HepG2 (cell line): ENCODE data around the gene INSIG2. TPM values are rescaled to one million over a fixed set of nuclear protein-coding genes. Genes with fewer than 3 reads are reported as not detected.

Source experiments
- ARNT2 ChIP-seq: sonication (generic); formaldehyde crosslinking; IDR thresholded peaks from 2 replicates; pipeline ENCODE4 v1.8.0; 2022; ENCODE audit warnings: mild to moderate bottlenecking, low read depth, missing genetic modification reagents, moderate library complexity
- DRAP1 ChIP-seq: IDR thresholded peaks from 2 replicates; pipeline ENCODE4 v1.6.1; 2016; ENCODE audit warnings: missing genetic modification reagents, missing compliant biosample characterization
- EP300 ChIP-seq, 3 experiments: sonication (generic) in 1 of 3; formaldehyde crosslinking in 1 of 3; IDR thresholded peaks; 2 replicates each; pipeline versions ENCODE4 v1.5.1 to v1.6.1; 2011 to 2020; ENCODE audit warnings: low read depth in 2 of 3, low read length in 2 of 3, borderline replicate concordance in 1 of 3, improper control_type of control experiment in 1 of 3, mild to moderate bottlenecking in 1 of 3, missing genetic modification reagents in 1 of 3, moderate library complexity in 1 of 3
- ETV6 ChIP-seq: sonication (generic); formaldehyde crosslinking; conservative IDR thresholded peaks from 2 replicates; pipeline ENCODE4 v1.4.0; 2020; ENCODE audit warnings: missing genetic modification reagents
- MNT ChIP-seq: fragments of 450-650 bp; IDR thresholded peaks from 2 replicates; pipeline ENCODE4 v1.6.1; 2016
- MXI1 ChIP-seq: IDR thresholded peaks from 3 replicates; pipeline ENCODE4 v1.6.1; 2012; ENCODE audit warnings: low read depth, low read length, inconsistent platforms, borderline replicate concordance
- PAX8 ChIP-seq: sonication (generic); formaldehyde crosslinking; IDR thresholded peaks from 2 replicates; pipeline ENCODE4 v1.8.0; 2022; ENCODE audit warnings: mild to moderate bottlenecking, missing genetic modification reagents, borderline replicate concordance
- RARG ChIP-seq: sonication (generic); formaldehyde crosslinking; IDR thresholded peaks from 2 replicates; pipeline ENCODE4 v1.4.0; 2020; ENCODE audit warnings: low read depth, mild to moderate bottlenecking, missing genetic modification reagents
- RBM22 ChIP-seq: fragments of 200-400 bp; formaldehyde crosslinking; optimal IDR thresholded peaks from 2 replicates; pipeline ENCODE3; 2017; ENCODE audit warnings: mild to moderate bottlenecking, low read length, moderate library complexity
- SAP130 ChIP-seq: IDR thresholded peaks from 2 replicates; pipeline ENCODE4 v1.6.1; 2016; ENCODE audit warnings: low read depth
- SOX13 ChIP-seq, 3 experiments: fragments of 450-650 bp in 1 of 3; sonication (generic) in 1 of 3; formaldehyde crosslinking in 1 of 3; IDR thresholded peaks in 2 of 3; conservative IDR thresholded peaks in 1 of 3; 2 replicates each; pipeline versions ENCODE4 v1.5.0 to v1.6.1; 2016 to 2020; ENCODE audit warnings: antibody characterized with exemption in 1 of 3, mild to moderate bottlenecking in 1 of 3, missing compliant biosample characterization in 1 of 3, missing genetic modification reagents in 1 of 3, moderate library complexity in 1 of 3
- SOX5 ChIP-seq: IDR thresholded peaks from 2 replicates; pipeline ENCODE4 v1.6.1; 2016; ENCODE audit warnings: borderline replicate concordance
- SUZ12 ChIP-seq: fragments of 150-350 bp; IDR thresholded peaks from 2 replicates; pipeline ENCODE4 v1.6.1; 2014; ENCODE audit warnings: low read depth, low read length
- TBX2 ChIP-seq: sonication (generic); formaldehyde crosslinking; IDR thresholded peaks from 2 replicates; pipeline ENCODE4 v1.5.0; 2020; ENCODE audit warnings: missing genetic modification reagents, mild to moderate bottlenecking, borderline replicate concordance
- ZBTB1 ChIP-seq: sonication (generic); formaldehyde crosslinking; IDR thresholded peaks from 2 replicates; pipeline ENCODE4 v1.4.0; 2020; ENCODE audit warnings: missing genetic modification reagents, borderline replicate concordance
- ZNF276 ChIP-seq: sonication (generic); formaldehyde crosslinking; IDR thresholded peaks from 2 replicates; pipeline ENCODE4 v1.4.0; 2020; ENCODE audit warnings: mild to moderate bottlenecking, low read depth, missing genetic modification reagents
- ZNF337 ChIP-seq: sonication (generic); formaldehyde crosslinking; IDR thresholded peaks from 2 replicates; pipeline ENCODE4 v1.5.1; 2020; ENCODE audit warnings: missing genetic modification reagents, low read depth, mild to moderate bottlenecking, borderline replicate concordance
- ZNF563 ChIP-seq: sonication (generic); formaldehyde crosslinking; IDR thresholded peaks from 2 replicates; pipeline ENCODE4 v1.8.0; 2022; ENCODE audit warnings: mild to moderate bottlenecking, moderate library complexity, missing genetic modification reagents
- ZNF800 ChIP-seq: sonication (generic); formaldehyde crosslinking; IDR thresholded peaks from 2 replicates; pipeline ENCODE4 v1.4.0; 2020; ENCODE audit warnings: missing genetic modification reagents
- ZNF841 ChIP-seq: sonication (generic); formaldehyde crosslinking; IDR thresholded peaks from 2 replicates; pipeline ENCODE4 v1.8.1; 2023; ENCODE audit warnings: missing genetic modification reagents, borderline replicate concordance
- ZSCAN20 ChIP-seq: sonication (generic); formaldehyde crosslinking; IDR thresholded peaks from 2 replicates; pipeline ENCODE4 v1.4.0; 2020; ENCODE audit warnings: missing genetic modification reagents, mild to moderate bottlenecking, borderline replicate concordance
- polyA plus RNA-seq, 8 experiments: library from polyadenylated mRNA; depleted of rRNA in 3 of 8; stranded (reverse) in 7 of 8; unstranded in 1 of 8; fragments of >200 nt; fragmentation: Illumina TruSeq in 4 of 8; extraction: Trizol in 4 of 8; gene quantifications; 2 replicates each; pipeline versions ENCODE4 v1.2.1 to v1.2.3, GENCODE V29; 2011 to 2016; ENCODE audit warnings: low read depth in 4 of 8, missing spikeins in 1 of 8, mixed read lengths in 1 of 8; ENCODE audit not compliant: insufficient read depth in 1 of 8
- total RNA-seq, 5 experiments: library from RNA; depleted of rRNA; stranded (reverse); fragments of >200 nt; fragmentation: Illumina TruSeq; extraction: Trizol; gene quantifications; 2 replicates each; pipeline ENCODE4 v1.2.3, GENCODE V29; 2016; ENCODE audit warnings: low read depth in 1 of 5
- TF ChIP-seq, protein P1 (sequence below): sonication (generic); formaldehyde crosslinking; IDR thresholded peaks from 2 replicates; pipeline ENCODE4 v1.8.1; 2023; ENCODE audit warnings: mild to moderate bottlenecking, inconsistent platforms, moderate library complexity, missing genetic modification reagents, borderline replicate concordance

Gene INSIG2
- total and polyA plus RNA-seq, 2 of the 13 experiments (the other 11 are each of a cell fraction or from before 2014, with no cell fraction given) = 73.5 to 481 TPM

DNA sequence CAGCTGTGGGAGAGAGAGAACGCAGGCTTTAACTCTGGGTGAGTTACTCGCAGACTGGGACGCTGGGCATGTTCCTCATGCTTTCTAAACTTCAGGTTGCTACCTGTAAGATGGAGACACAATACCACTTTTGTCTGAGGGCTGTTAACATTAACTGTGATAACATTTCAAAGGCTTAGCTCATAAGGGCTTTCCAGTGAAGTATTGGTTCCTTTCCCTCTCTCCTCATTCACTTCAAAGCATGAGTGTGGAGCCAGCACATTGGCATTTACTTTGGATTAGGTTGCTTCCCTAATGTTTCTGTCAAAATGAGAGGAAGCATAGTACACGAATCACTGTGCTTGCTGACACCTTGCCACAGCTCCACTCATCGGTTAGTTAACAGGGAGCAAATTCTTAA is 30.2 kb downstream of the INSIG2 start (continued):
- TF ChIP-seq SOX13 (IDR thresholded peaks at IDR 0.05) = no peak
- TF ChIP-seq SOX13 (CRISPR knock-in tag; conservative IDR thresholded peaks at IDR 0.05 in 1 of 2, IDR thresholded peaks at IDR 0.05 in 1 of 2) = peak in 1 of 2 experiments; percentile 62; a peak in 1 of 4 replicates
- TF ChIP-seq, protein P1, sequence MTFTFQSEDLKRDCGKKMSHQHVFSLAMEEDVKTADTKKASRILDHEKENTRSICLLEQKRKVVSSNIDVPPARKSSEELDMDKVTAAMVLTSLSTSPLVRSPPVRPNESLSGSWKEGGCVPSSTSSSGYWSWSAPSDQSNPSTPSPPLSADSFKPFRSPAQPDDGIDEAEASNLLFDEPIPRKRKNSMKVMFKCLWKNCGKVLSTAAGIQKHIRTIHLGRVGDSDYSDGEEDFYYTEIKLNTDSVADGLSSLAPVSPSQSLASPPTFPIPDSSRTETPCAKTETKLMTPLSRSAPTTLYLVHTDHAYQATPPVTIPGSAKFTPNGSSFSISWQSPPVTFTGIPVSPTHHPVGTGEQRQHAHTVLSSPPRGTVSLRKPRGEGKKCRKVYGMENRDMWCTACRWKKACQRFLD (CRISPR knock-in tag) = no peak
- peak in 1 of 2 experiments; percentile 51; a peak in 2 of 4 replicates for TF ChIP-seq EP300 (IDR thresholded peaks at IDR 0.05; ENCODE audit: low read depth in 2 of 2, low read length in 2 of 2)
- 0 out of 2 replicates have a peak, but pooled peaks have one; percentile 11 for TF ChIP-seq EP300 (CRISPR knock-in tag; IDR thresholded peaks at IDR 0.05; ENCODE audit: borderline replicate concordance)
- TF ChIP-seq ZNF800 (CRISPR knock-in tag) = no peak
- peak; percentile 17; the same call in 1 of the 2 replicates for TF ChIP-seq DRAP1 (CRISPR knock-in tag)
- TF ChIP-seq ZNF841 (CRISPR knock-in tag) = no peak
- TF ChIP-seq ZSCAN20 = no peak
- peak; percentile 58; the same call in 1 of the 2 replicates for TF ChIP-seq SOX5 (CRISPR knock-in tag)
- TF ChIP-seq SAP130 (CRISPR knock-in tag) = peak; percentile 39; the same call in 1 of the 2 replicates
- peak; percentile 64; the same call in 1 of the 2 replicates for TF ChIP-seq TBX2
- TF ChIP-seq ZNF276 (CRISPR knock-in tag) = no peak
- TF ChIP-seq SUZ12 = no peak
- peak; percentile 67 for TF ChIP-seq RBM22
- TF ChIP-seq ZNF563 (CRISPR knock-in tag) = no peak
- no peak for TF ChIP-seq MNT
- no peak for TF ChIP-seq MXI1
- TF ChIP-seq ETV6 = no peak
- TF ChIP-seq PAX8 (CRISPR knock-in tag) = no peak
- no peak for TF ChIP-seq RARG (CRISPR knock-in tag)
- TF ChIP-seq ZNF337 = no peak
- 0 out of 2 replicates have a peak, but pooled peaks have one; percentile 11 for TF ChIP-seq ARNT2 (CRISPR knock-in tag)
- TF ChIP-seq ZBTB1 = no peak
